H9 (cell line): ENCODE results near the gene ZNF260. TPM values are rescaled to one million over a fixed set of nuclear protein-coding genes. Genes with fewer than 3 reads are reported as not detected.
A peak's percentile ranks its signal among the peaks of the same experiment; 100 is the strongest.

Source experiments
- DNase-seq: peaks from one replicate; pipeline ENCODE4 v3.0.0-alpha.2; 2017
- H2AFZ ChIP-seq: one replicate; pipeline ENCODE4 v1.6.1; 2013; ENCODE audit warnings: mild to moderate bottlenecking, low read length, control low read depth, moderate library complexity
- H2AK5ac ChIP-seq: 2 replicates; pipeline ENCODE4 v1.6.1; 2013; ENCODE audit warnings: low read length, control low read depth, mixed read lengths; ENCODE audit not compliant: insufficient read length
- H2BK120ac ChIP-seq: one replicate; pipeline ENCODE4 v1.6.1; 2013; ENCODE audit warnings: low read depth, mild to moderate bottlenecking, low read length, control low read depth, inconsistent platforms; ENCODE audit not compliant: poor library complexity, severe bottlenecking
- H2BK12ac ChIP-seq: 2 replicates; pipeline ENCODE4 v1.6.1; 2013; ENCODE audit warnings: low read length, control low read depth, mixed read lengths, low read depth; ENCODE audit not compliant: insufficient read length
- H2BK15ac ChIP-seq: 2 replicates; pipeline ENCODE4 v1.6.1; 2013; ENCODE audit warnings: low read depth, low read length, control low read depth
- H2BK20ac ChIP-seq: one replicate; pipeline ENCODE4 v1.6.1; 2013; ENCODE audit warnings: low read depth, mild to moderate bottlenecking, low read length, control low read depth, inconsistent platforms; ENCODE audit not compliant: poor library complexity, severe bottlenecking
- H2BK5ac ChIP-seq: 2 replicates; pipeline ENCODE4 v1.6.1; 2013; ENCODE audit warnings: low read length, control low read depth, mixed read lengths; ENCODE audit not compliant: insufficient read length
- H3K14ac ChIP-seq: 2 replicates; pipeline ENCODE4 v1.6.1; 2013; ENCODE audit warnings: low read length, control low read depth; ENCODE audit not compliant: insufficient read depth
- H3K18ac ChIP-seq: 2 replicates; pipeline ENCODE4 v1.6.1; 2013; ENCODE audit warnings: low read depth, mild to moderate bottlenecking, mixed read lengths, low read length, control low read depth; ENCODE audit not compliant: insufficient read length
- H3K23ac ChIP-seq: 2 replicates; pipeline ENCODE4 v1.6.1; 2013; ENCODE audit warnings: low read length, control low read depth, mixed read lengths, low read depth; ENCODE audit not compliant: insufficient read length
- H3K23me2 ChIP-seq: 2 replicates; pipeline ENCODE4 v1.6.1; 2013; ENCODE audit warnings: low read depth, mild to moderate bottlenecking, mixed read lengths, low read length, control low read depth; ENCODE audit not compliant: insufficient read length, poor library complexity, severe bottlenecking
- H3K27ac ChIP-seq: 2 replicates; pipeline ENCODE4 v1.5.1; 2013; ENCODE audit warnings: low read length, control low read depth, mixed read lengths, low read depth; ENCODE audit not compliant: insufficient read length
- H3K27me3 ChIP-seq: 2 replicates; pipeline ENCODE4 v1.6.1; 2013; ENCODE audit warnings: low read length, control low read depth, inconsistent platforms; ENCODE audit not compliant: insufficient read depth
- H3K4ac ChIP-seq: 2 replicates; pipeline ENCODE4 v1.6.1; 2013; ENCODE audit warnings: low read depth, mild to moderate bottlenecking, control low read depth, inconsistent platforms, low read length, moderate library complexity
- H3K4me1 ChIP-seq: 2 replicates; pipeline ENCODE4 v1.6.1; 2013; ENCODE audit warnings: low read length, control low read depth, inconsistent platforms; ENCODE audit not compliant: insufficient read depth
- H3K4me2 ChIP-seq: 2 replicates; pipeline ENCODE4 v1.6.1; 2013; ENCODE audit warnings: low read length, control low read depth, mixed read lengths; ENCODE audit not compliant: insufficient read length, insufficient read depth
- H3K56ac ChIP-seq: 2 replicates; pipeline ENCODE4 v1.6.1; 2013; ENCODE audit warnings: low read depth, mild to moderate bottlenecking, mixed read lengths, low read length, control low read depth; ENCODE audit not compliant: insufficient read length
- H3K79me1 ChIP-seq: 2 replicates; pipeline ENCODE4 v1.6.1; 2013; ENCODE audit warnings: low read depth, mild to moderate bottlenecking, moderate library complexity, low read length, control low read depth, inconsistent platforms; ENCODE audit not compliant: insufficient read depth, poor library complexity, severe bottlenecking
- H3K79me2 ChIP-seq: 2 replicates; pipeline ENCODE4 v1.6.1; 2013; ENCODE audit warnings: low read length, control low read depth, inconsistent platforms; ENCODE audit not compliant: insufficient read depth
- H3K9ac ChIP-seq: 2 replicates; pipeline ENCODE4 v1.6.1; 2013; ENCODE audit warnings: low read length, control low read depth, mixed read lengths; ENCODE audit not compliant: insufficient read length; ENCODE audit errors: extremely low read depth
- H3K9me3 ChIP-seq: one replicate; pipeline ENCODE4 v1.6.1; 2013; ENCODE audit warnings: low read depth, low read length, inconsistent platforms; ENCODE audit not compliant: control insufficient read depth
- H3T11ph ChIP-seq: one replicate; pipeline ENCODE4 v1.6.1; 2013; ENCODE audit warnings: mild to moderate bottlenecking, low read length, control low read depth, inconsistent platforms
- H4K20me1 ChIP-seq: one replicate; pipeline ENCODE4 v1.6.1; 2013; ENCODE audit not compliant: control insufficient read depth, insufficient read length, insufficient read depth
- H4K5ac ChIP-seq: 2 replicates; pipeline ENCODE4 v1.6.1; 2013; ENCODE audit warnings: low read depth, mild to moderate bottlenecking, mixed read lengths, low read length, control low read depth; ENCODE audit not compliant: insufficient read length
- H4K8ac ChIP-seq: replicated peaks from 2 replicates; pipeline ENCODE4 v1.6.1; 2013; ENCODE audit warnings: low read length, control low read depth, mixed read lengths, low read depth; ENCODE audit not compliant: insufficient read length
- H4K91ac ChIP-seq: 2 replicates; pipeline ENCODE4 v1.6.1; 2013; ENCODE audit warnings: low read depth, mild to moderate bottlenecking, moderate library complexity, mixed read lengths, low read length, control low read depth; ENCODE audit not compliant: insufficient read length
- H3K27ac Mint-ChIP-seq, 3 experiments: 2 replicates in 2 of 3; 3 replicates in 1 of 3; pipeline ENCODE4 v1.8.0; 2020 to 2021; ENCODE audit warnings: mixed read lengths in 3 of 3, mild to moderate bottlenecking in 1 of 3, moderate library complexity in 1 of 3
- H3K27me3 Mint-ChIP-seq: 2 replicates; pipeline ENCODE4 v1.8.0; 2021; ENCODE audit warnings: low read depth, mild to moderate bottlenecking, moderate library complexity, mixed read lengths
- H3K36me3 Mint-ChIP-seq, 3 experiments: 2 replicates in 2 of 3; 3 replicates in 1 of 3; pipeline ENCODE4 v1.8.0; 2020 to 2021; ENCODE audit warnings: low read depth in 3 of 3, mixed read lengths in 3 of 3; ENCODE audit not compliant: insufficient read depth in 1 of 3
- H3K4me1 Mint-ChIP-seq, 2 experiments: 2 replicates each; pipeline ENCODE4 v1.8.0; 2020; ENCODE audit warnings: mixed read lengths in 2 of 2
- H3K4me3 Mint-ChIP-seq, 2 experiments: 2 replicates in 1 of 2; 3 replicates in 1 of 2; pipeline ENCODE4 v1.8.0; 2020 to 2021; ENCODE audit warnings: mild to moderate bottlenecking in 2 of 2, mixed read lengths in 2 of 2, moderate library complexity in 1 of 2
- H3K9me3 Mint-ChIP-seq, 2 experiments: 2 replicates in 1 of 2; 3 replicates in 1 of 2; pipeline ENCODE4 v1.8.0; 2020; ENCODE audit warnings: mild to moderate bottlenecking in 2 of 2, mixed read lengths in 2 of 2, moderate library complexity in 1 of 2
- CTCF ChIP-seq: fragments of 200-600 bp; sonication (generic); conservative IDR thresholded peaks from 3 replicates; pipeline ENCODE4 v1.8.0; 2021; ENCODE audit warnings: antibody characterized with exemption, mild to moderate bottlenecking
- WGBS: extraction: QIAGEN DNeasy Blood & Tissue Kit; methylation state at CpG from one replicate; pipeline ENCODE4 v1.1.7; 2013; ENCODE audit warnings: missing lambda C conversion rate, low lambda C conversion rate, mixed read lengths; ENCODE audit not compliant: insufficient read length; ENCODE audit errors: extremely low coverage; 5-methylcytosine and 5-hydroxymethylcytosine counted together
- total RNA-seq: library from RNA; stranded (reverse); gene quantifications from 2 replicates; pipeline ENCODE4 v1.2.1, GENCODE V29; 2021

The ZNF260 gene
- total RNA-seq, 1 experiment from 2014 or later, result 22.5 TPM

- H4K8ac ChIP-seq, result no peak within 1 kb of the TSS
- H3K4me1 Mint-ChIP-seq, result peaks cover 14 to 20% of the 10 kb centered on the region in 2 experiments
- no peak within 1 kb of the TSS for H4K5ac ChIP-seq
- H3K27me3 ChIP-seq, result no peaks in the 10 kb centered on the region
- no peaks in the 10 kb centered on the region for H4K20me1 ChIP-seq
- H3T11ph ChIP-seq, result no peak within 1 kb of the TSS
- DNase-seq, result peak; percentile 96
- H3K27ac Mint-ChIP-seq, result peak within 1 kb of the TSS; percentile 91 to 96 (median 92)
- H4K91ac ChIP-seq, result no peak within 1 kb of the TSS
- H3K9me3 Mint-ChIP-seq, result peaks cover 3 to 26% of the 10 kb centered on the region in 2 experiments; a peak in 3 of 5 replicates
- H3K9ac ChIP-seq, result peak within 1 kb of the TSS; percentile 92
- H2BK5ac ChIP-seq, result peak within 1 kb of the TSS; percentile 74
- no CpG with 5 or more reads among the region's 66 CpGs for WGBS
- no peak within 1 kb of the TSS for H3K27ac ChIP-seq
- peak within 1 kb of the TSS; percentile 94 for H3K14ac ChIP-seq
- no peak within 1 kb of the TSS for H3K56ac ChIP-seq
- no peak within 1 kb of the TSS for H2AK5ac ChIP-seq
- H2AFZ ChIP-seq, result no peak within 1 kb of the TSS
- peaks cover 6% of the 10 kb centered on the region for H3K23me2 ChIP-seq
- no peaks in the 10 kb centered on the region for H3K27me3 Mint-ChIP-seq
- peak within 1 kb of the TSS; percentile 95 for H3K18ac ChIP-seq
- 0 out of 2 replicates have a peak, but pooled peaks cover 4% of the 10 kb centered on the region for H3K4me1 ChIP-seq
- H2BK20ac ChIP-seq, result no peak within 1 kb of the TSS
- H3K36me3 Mint-ChIP-seq, result peaks cover 25 to 49% (median 45%) of the 10 kb centered on the region in 3 experiments
- H3K9me3 ChIP-seq, result no peaks in the 10 kb centered on the region
- no peak within 1 kb of the TSS for H2BK120ac ChIP-seq
- no peak within 1 kb of the TSS for H2BK15ac ChIP-seq
- H3K79me2 ChIP-seq, result peaks cover 9% of the 10 kb centered on the region; the same call in 1 of the 2 replicates
- peak within 1 kb of the TSS; percentile 63 for H3K4me2 ChIP-seq
- no peak within 1 kb of the TSS for H3K4ac ChIP-seq
- H3K79me1 ChIP-seq, result no peaks in the 10 kb centered on the region
- no peak within 1 kb of the TSS for H3K23ac ChIP-seq
- H2BK12ac ChIP-seq, result no peak within 1 kb of the TSS
- TF ChIP-seq CTCF, result no peak
- H3K4me3 Mint-ChIP-seq, result peak within 1 kb of the TSS; percentile 86 to 95
These were observed 45.2 kb upstream of the ZNF260 start, which contains the start of gene ZNF529 for GRCh38 chr19:36573020-36573894. TSS of gene ZNF529 (minus strand) at chr19:36573292. CDS start at chr19:36572346, 946 bp downstream.
